Skin epidermis (tissue), 12 donors: Measurements from ENCODE around the gene TRPV6.

Experiments used
- H3K27ac ChIP-seq, 21 experiments: fragments of 200-600 bp; sonication (generic) in 11 of 21; one replicate each; pipeline ENCODE4 v1.5.0; 2020; ENCODE audit warnings: mild to moderate bottlenecking in 3 of 21, inconsistent platforms in 2 of 21, moderate library complexity in 2 of 21
- H3K4me3 ChIP-seq, 7 experiments: fragments of 200-600 bp; sonication (generic) in 2 of 7; one replicate each; pipeline ENCODE4 v1.5.0; 2020; ENCODE audit warnings: inconsistent platforms in 2 of 7, mild to moderate bottlenecking in 2 of 7, moderate library complexity in 1 of 7

The TRPV6 gene

DNA sequence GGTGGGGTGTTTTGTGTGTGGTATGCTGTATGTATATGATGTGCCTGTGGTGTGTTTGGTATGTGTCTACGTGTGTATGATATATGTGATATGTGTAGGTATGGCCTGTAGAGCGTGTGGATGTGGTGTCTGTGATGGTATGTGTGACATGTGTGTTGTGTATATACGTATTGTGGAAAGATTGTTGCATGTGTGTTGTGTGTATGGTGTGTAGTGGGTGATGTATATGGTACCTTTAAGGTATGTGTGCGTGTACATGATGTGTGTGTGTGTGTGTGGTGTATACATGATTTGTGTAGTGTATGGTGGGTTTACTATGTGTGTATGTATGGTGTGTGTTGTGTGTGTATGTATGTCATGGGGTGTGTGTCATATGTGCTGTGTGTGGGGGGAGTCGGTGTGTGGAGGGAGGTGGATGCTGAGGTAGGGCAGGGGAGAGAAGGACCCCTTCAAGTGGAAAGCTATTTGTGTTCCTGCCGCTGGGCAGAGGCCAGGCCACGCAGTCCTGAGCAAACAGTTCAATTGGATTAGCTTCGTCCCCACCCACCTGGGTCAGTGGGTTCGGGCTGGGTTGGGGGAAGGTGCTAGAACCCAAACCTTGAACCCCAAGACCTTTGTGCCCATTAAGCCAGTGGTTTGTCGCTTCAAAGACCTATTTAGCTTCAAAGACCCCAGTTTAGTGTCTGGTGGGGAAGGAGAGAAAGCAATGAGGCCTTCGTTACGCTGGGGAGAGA lies 1.9 kb upstream of the TRPV6 start:
- Histone ChIP-seq H3K27ac (no peak overlapping the region), H3K4me3 (no peak overlapping the region)

DNA sequence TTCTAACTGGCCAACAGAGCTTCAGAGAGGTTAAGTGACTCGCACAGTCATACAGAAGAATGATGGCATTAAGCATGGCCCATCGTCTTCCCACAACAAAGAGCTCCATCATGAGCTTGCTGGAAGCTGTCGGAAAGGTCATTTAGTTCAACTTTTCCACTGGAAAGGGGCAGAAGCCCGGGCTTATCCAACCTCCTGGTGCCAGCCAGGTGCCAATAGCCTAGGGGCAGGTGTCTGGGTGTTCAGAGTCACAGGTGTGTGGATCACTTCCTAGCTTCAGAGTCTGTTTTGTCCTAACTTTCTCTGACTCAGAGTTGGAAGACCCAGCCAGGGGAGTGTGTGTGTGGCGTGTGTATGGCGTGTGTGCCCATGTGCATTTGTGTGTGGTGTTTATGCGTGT lies 1.3 kb upstream of the TRPV6 start:
- Histone ChIP-seq H3K27ac (no peak overlapping the region), H3K4me3 (no peak overlapping the region)

DNA sequence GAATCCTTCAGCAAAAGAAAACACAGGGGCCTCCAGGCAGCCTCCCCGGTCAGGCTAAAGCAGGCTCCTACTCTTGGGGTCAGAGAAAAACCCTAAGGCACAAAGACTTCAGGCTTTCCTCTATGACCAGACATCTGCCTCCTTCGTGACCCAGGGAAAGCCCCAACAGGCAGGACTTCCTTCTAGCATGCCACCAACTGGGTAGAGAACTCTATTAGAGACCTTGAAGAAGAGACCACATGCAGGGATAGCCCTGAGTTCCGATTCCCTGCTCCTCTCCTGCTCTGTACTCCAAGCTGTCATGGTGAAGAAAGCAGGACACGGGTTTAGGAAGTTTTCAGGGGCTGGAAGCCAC lies 1.3 kb downstream of the TRPV6 start:
- H3K27ac ChIP-seq: no peak overlapping the region
- H3K4me3 ChIP-seq: no peak overlapping the region

DNA sequence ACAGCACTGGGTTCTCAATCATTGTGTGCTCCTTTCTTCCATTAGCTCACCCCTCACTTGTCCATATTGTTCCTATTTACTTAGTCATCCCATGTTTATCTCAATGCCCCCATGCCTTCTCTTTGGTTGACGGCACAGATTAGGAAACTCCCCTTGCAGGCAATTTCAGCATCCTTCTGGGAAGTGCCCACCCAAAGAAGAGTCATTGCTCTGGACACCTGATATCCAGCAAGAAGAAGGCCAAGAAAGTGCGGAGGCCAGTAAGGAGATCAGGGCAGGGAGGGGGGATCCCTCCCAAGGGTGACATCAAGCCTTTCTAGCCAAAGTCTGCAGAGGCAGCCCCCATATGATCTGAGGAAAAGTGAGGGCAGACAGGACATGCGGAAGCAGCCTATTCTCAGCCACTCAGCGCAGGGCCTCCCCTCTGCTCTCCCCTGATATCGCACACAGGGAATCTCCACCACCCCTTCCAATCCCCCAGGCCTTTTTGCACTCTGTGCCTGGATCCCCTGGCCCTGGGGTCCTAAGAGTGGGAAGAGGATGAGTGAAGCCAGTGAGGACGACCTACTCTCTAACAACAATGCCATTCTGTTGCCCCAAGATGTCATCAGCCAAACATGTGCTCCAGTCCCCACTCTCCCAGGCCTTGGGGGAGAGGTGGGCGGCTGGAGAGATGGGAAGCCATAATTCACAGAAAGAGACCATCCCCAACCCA lies 1.8 kb downstream of the TRPV6 start:
- Histone ChIP-seq H3K27ac (no peak overlapping the region), H3K4me3 (no peak overlapping the region)

DNA sequence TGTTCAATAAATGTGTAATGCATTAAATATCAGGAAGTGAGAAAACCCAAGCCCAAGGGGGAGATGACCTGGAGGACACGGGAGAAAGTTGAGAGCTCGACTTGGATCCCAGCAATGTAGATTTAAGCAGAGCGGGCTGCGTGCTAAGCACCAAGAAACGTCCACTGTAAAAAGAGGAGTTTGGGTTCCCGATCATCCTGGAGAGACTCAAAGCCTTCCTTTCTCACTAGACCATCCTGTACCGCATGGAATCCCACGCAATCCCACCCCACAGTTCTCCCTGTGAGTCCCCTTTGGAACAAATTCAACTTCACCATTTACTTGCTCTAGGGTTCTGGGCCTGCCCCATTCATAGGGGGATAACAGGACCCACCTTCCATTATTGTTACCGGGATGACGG lies 2.4 kb downstream of the TRPV6 start:
- H3K4me3 ChIP-seq: no peak overlapping the region
- no peak overlapping the region for H3K27ac ChIP-seq

DNA sequence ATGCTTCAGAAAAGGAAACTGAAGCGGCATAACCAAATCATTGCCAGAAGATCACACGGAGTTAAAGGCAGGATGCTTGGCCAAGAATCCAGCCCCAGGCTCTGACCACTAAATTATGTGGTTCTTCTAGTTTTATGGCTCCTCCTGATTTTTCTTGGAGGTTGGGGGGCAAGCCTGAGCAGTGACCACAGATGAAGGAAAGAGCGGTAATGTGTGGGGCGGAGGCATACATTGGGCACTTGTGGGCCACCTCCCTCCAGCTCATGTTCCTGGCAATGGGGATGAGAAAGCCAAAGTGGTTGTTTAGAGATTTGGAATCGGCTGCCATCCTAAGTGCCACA lies 3.2 kb downstream of the TRPV6 start:
- no peak overlapping the region for H3K27ac ChIP-seq

DNA sequence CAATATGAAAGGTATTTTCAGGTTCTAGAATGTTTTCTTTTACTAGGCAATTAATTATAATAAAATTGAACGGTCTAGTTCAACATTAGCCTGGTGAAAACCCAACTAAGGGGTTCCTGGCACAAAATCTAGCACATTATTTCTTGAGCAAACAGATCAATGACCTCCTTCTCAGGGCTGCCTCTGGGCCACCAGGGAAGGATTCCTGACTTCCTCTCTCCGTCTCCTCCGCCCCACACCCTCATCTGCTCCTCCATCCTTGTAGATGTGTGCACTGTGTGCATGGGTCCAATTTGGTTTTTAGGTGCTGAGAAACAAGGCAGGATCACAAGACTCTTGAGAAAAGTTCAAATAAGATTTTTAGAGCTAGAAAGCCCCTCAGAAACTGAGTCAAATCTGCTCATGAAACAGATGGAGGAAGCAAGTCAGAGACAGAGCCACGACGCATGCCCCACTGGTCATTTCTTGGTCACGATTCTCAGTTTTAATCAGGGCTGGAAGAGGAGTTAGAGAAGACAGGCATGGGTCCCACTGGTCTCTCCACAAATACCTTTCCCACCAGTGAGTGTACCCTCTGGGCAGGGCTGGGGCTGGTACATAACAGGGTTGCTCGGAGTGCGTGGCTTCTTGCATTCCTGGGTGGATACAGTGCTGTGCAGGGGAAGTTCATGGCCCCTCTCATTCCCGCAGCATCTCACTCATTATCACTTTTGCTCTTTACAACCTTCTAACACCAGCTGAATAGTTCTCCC lies 3.8 kb downstream of the TRPV6 start:
- Histone ChIP-seq H3K4me3 (no peak overlapping the region), H3K27ac (no peak overlapping the region)

More for the DNA sequence above, 3.2 kb downstream of the TRPV6 start:
- H3K4me3 ChIP-seq: no peak overlapping the region

DNA sequence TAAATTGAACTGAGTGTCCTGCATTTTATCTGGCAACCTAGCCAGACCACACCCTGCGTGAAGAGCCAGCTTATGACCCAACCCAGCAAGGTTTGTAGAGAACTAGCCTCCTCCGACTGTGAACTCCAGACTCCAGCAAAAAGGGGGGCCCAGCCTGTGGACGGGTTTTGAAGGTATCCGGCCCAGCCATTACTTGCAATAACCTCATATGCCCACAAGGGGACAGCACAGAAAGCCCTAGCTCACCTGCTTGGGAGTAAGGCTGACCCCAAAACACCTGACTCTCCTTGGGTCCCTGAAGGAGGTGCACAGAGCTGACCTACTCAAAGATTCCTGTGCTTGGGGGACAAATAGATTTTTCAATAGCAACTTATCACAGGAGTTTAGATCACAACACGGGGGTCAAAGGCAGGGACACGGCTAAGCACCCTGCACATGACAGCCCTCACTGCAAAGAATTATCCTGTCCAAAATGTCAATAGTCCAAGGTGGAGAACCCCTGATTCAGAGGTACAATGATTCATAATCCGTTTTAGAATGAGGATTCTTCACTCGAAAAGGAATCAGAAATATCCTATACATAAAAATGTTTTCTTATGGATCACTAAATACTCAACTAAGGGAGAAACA lies 4.6 kb downstream of the TRPV6 start:
- Histone ChIP-seq H3K27ac (no peak overlapping the region), H3K4me3 (no peak overlapping the region)

DNA sequence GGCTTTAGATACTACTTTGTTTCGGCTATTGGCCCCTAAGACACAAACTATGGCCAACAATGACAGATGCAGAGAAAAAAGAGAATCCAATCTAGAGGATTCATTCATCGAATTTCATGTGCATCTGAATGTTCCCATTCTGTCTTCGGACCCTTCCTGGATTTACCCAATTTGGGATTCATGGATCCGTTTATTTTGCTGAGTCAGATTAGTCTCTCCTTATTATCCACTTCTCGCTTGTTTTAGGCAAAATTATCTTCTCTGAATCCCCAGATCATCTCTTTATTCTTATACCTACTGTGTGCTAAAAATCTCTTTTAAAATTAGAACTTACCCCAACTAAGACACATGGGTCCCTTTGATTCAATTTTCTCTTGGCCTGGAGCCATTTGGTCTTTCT lies 6.5 kb downstream of the TRPV6 start:
- H3K27ac ChIP-seq: no peak overlapping the region
- no peak overlapping the region for H3K4me3 ChIP-seq

DNA sequence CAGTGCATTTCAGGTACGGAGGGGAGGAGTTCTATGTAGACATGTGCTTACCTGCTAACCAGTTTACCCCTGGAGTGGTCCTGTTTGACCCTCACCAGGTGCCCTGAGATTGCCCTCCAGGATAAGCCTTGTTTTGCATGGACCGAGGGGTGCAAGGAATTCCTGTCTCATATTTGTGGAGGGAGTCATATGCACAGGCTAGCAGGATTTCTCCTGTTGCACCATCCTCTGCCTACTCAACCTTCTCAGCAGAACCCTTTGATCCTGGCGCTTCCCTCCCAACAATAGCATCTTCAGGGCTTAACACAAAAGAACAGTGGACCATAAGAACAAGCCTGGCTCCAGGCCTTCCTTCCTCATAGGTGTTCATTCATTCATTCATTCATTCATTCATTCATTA lies 7.2 kb downstream of the TRPV6 start:
- Histone ChIP-seq H3K27ac (no peak overlapping the region), H3K4me3 (no peak overlapping the region)

DNA sequence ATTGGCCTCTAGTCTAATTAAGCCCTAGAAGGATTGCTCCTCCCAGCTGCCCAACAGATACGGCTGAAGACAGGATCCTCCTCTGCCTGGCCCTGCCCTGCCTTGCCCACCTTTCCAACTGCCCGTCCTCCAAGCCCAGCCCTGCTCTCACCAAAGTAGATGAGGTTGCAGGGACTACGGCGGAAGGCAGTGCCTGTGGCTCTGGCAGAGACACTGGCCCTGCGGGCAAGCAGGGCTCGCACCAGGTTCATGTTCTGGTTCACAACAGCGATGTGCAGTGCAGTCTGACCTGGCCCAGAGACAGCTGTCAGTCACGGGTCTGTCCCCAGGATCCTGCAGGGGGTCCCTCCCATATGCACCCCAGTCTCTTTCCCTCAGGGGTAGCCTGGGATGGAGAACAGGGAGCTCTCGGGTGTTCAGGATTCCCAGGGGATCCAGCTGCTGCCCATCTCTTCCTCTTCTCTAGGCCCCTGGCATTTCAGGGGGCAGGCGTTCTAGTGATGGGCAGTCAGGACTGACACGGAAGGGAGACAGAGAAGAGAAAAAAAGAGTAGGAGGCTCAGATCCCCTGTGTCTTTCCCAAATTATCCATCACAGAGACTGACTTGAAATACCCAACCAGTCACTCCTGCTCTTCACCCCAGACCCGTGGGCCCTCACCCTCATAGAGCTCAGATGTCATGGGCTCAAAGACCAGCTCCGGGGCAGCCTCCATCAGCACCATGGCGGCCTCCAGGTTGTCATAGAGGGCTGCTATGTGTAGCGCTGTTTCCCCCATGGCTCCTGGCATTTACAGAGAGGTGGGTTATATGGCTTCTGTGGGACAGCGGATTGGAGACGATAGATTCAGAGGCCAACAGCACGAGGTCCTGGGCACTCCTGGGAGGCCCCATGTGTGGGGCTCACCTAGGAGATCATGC lies 8.3 kb downstream of the TRPV6 start:
- no peak overlapping the region for H3K27ac ChIP-seq
- H3K4me3 ChIP-seq: no peak overlapping the region

DNA sequence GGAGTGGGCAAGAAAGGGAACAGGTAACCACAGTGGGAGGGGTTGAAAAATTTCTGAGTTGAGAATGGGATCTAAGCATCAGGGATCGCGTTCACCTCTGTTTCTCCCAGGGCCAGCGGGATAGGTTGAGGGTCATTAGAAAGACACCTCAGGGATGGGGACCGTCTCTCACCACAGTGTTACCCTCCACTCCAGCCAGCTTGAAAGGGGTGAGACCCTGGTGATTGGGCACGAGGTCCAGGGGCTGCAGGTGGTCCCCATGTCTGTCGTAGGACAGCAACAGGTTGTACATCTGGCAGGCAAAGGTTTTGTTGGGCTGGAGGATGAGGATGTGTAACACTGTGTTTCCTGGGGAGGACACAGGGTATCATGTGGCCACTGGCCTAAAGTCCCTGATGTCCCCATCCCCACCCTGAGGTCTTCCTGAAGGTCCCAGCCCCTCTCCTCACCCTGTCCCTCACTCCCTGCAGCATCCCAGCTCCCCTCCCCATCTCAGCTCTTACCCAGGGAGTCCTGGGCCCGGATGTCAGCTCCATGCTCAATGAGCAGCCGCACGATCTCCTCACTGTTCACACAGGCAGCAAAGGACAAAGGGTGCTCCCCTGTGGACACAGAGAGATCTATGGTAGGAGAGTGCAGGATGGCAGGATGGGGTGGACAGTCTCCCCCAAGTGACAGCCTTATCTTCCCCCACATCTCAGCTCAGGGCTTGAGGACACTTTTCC lies 9.1 kb downstream of the TRPV6 start:
- Histone ChIP-seq H3K27ac (no peak overlapping the region), H3K4me3 (no peak overlapping the region)

DNA sequence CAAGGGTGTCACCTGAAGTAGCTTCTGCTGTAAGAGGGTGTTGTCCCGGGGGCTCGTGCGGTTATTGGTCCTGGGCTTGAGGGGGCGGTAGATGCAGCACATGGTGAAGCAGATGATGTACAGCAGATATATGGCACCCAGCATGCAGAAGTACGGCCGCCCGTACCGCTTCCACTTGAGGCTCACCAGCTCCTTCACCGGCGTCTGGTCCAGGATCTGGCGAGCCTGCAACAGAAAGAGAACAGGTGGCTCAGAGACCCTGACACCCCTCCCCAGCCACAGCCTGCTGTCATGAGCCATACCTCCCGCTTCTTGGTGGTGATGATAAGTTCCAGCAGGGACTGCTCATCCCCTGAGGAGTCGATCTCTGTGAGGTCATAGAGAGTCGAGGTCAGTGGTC lies 10.1 kb downstream of the TRPV6 start:
- no peak overlapping the region for H3K4me3 ChIP-seq
- no peak overlapping the region for H3K27ac ChIP-seq

DNA sequence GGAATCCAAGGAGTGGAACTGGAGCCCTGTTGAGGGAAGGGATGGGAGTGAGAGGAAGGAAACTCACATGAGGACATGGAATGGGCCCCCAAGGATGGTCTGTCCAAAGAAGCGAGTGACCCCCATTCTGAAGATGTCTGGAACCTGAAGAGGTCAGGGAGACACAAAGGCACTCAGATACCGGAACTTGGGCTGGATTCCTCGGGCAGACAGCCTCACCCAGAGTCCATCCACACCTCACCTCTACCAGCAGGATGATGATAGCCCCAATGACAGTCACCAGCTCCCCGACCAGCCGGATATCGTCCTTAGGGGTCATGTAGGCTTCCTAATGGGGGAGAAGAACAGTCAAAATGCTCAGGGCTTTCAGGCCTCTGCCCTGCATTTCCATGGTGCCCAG lies 10.7 kb downstream of the TRPV6 start:
- Histone ChIP-seq H3K27ac (no peak overlapping the region), H3K4me3 (no peak overlapping the region)

DNA sequence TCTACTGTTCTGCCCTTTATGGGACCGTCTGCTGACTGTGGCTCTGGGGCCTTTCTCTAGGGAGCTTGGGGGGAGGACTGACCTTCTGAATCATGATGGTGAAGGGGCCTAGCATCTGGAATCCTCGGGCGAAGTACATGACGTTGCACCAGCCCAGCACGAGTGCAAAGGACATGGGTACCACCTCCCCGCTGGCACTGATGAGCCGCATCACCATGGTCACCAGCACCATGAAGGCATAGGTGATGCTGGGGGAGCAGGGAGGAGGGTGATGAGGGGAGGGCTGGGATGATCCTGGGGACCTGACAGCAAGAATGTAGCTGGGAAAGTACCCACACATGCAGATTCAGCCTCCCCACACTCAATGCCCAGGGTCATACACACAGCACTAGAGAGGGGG lies 11.1 kb downstream of the TRPV6 start:
- no peak overlapping the region for H3K4me3 ChIP-seq

DNA sequence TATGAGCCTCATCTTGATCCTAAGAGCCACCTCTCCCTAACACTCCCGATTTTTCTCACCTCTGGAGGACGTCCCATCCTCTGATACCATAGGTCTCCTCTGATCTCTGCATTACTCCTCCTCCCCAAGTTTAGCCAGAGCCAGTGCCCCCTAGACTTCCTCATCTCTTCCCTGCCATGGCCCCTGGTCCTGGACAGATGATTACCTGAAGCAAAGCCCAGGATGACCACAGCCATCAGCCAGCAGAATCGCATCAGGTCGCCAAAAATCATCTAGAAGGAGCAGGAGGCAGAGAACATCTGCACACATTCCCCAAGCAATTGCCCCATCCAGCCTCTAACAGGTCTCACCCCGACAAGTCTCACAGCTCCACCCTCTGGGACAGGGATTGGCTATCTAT lies 11.7 kb downstream of the TRPV6 start:
- Histone ChIP-seq H3K4me3 (no peak overlapping the region), H3K27ac (no peak overlapping the region)

More for the DNA sequence above, 11.1 kb downstream of the TRPV6 start:
- H3K27ac ChIP-seq: no peak overlapping the region

DNA sequence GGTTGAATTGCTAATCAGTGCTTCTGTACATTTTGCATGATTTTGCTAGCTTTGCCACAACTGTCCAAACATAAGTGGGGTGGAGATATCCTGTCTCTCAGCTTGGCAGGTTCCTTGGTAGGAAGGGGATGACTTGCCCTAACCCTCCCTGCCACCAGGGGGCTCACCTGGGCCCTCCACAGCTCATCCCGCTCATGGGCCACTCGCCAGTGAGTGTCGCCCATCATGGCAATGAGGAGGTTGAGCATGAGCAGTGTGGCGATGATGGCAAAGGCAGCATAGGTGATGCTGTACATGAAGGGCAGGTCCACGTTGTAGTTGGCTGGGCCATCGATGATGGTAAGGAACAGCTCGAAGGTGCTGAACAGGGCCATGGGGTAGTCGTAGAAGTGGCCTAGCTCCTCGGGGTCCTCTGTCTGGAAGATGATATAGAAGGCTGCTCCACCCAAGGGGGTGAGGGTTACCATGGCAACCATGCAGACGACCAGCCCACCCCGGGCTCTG lies 12.2 kb downstream of the TRPV6 start:
- Histone ChIP-seq H3K4me3 (no peak overlapping the region), H3K27ac (no peak overlapping the region)

DNA sequence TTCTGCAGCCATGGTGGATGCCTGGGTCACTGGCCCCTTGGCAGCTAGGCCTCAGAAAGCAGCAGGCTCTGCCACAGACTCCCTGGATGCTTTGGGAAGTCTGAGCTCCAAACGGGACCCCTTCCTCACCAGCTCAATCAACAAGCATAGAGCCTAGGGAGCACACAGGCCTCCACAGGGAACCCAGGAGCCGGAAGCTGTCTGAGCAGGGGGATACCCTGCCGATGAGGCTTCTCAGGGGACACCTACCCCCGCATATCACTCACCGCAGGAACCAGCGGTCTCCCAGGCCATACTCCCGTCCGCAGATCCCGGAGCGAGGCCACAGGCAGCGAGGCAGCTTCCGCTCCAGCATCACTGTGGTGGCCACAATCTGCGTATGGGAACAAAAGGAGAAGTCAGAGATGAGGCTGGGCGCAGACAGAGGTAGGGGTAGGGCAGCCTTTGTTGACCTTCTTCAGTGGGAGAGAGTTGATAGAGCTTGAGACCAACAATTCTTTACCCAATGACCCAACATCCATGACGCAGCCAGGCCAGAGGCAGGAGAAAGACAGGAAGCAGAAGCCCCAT lies 13.4 kb downstream of the TRPV6 start:
- no peak overlapping the region for H3K27ac ChIP-seq
- H3K4me3 ChIP-seq: no peak overlapping the region
